GM12864 (cell line): Measurements from ENCODE around the gene VPS45.
"Not testable (repeated sequence)": the region's sequence is repeated elsewhere in the genome, so short reads cannot be mapped to it uniquely, and the experiment has no call there.

ENCODE experiments used
- DNase-seq: peaks from one replicate; pipeline ENCODE4 v3.0.0-alpha.2; 2011; ENCODE audit warnings: low read depth
- H3K4me3 ChIP-seq: 2 replicates; pipeline ENCODE4 v1.5.1; 2011; ENCODE audit warnings: mild to moderate bottlenecking, low read depth, low read length, control low read depth
- TF ChIP-seq, protein P1 (sequence below): IDR thresholded peaks from 2 replicates; pipeline ENCODE4 v1.5.1; 2011; ENCODE audit warnings: low read depth, mild to moderate bottlenecking, moderate library complexity, low read length, control low read depth, inconsistent platforms; ENCODE audit errors: missing control alignments

Gene VPS45

DNA sequence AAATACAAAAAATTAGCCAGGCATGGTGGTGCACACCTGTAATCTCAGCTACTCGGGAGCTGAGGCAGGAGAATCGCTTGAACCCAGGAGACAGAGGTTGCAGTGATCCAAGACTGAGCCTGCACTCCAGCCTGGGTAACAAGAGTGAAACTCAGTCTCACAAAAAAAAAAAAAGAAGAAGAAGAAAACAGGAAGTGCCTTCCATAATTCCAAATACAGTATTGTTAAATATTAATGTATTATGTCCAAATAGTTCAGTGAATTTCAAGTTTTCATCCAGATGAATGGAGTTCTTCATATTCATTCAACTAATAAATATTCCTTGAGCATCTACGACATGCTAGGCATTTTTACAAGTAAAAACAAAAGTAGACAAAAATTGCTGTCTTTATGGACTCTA is 115.5 kb downstream of the VPS45 start:
- H3K4me3 ChIP-seq: no peak overlapping the region
- no peak for DNase-seq
- TF ChIP-seq, protein P1, sequence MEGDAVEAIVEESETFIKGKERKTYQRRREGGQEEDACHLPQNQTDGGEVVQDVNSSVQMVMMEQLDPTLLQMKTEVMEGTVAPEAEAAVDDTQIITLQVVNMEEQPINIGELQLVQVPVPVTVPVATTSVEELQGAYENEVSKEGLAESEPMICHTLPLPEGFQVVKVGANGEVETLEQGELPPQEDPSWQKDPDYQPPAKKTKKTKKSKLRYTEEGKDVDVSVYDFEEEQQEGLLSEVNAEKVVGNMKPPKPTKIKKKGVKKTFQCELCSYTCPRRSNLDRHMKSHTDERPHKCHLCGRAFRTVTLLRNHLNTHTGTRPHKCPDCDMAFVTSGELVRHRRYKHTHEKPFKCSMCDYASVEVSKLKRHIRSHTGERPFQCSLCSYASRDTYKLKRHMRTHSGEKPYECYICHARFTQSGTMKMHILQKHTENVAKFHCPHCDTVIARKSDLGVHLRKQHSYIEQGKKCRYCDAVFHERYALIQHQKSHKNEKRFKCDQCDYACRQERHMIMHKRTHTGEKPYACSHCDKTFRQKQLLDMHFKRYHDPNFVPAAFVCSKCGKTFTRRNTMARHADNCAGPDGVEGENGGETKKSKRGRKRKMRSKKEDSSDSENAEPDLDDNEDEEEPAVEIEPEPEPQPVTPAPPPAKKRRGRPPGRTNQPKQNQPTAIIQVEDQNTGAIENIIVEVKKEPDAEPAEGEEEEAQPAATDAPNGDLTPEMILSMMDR: no peak

DNA sequence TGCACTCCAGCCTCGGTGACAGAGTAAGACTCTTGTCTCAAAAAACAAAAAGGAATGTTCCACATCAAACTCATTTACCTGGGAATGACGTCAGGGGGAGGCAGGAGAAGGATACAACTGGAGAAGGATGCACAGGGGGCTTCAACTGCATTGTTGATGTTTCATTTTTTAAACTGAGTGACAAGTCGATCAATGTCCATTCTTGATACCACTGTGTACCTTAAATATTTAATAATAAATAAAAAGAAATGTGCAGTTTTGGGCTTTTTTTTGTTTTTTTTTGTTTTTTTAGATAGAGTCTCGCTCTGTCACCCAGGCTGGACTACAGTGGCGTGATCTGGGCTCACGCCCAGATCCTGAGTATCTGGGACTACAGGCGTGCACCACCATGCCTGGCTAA is 117.9 kb downstream of the VPS45 start:
- no peak for DNase-seq
- no peak overlapping the region for H3K4me3 ChIP-seq
- TF ChIP-seq, protein P1: no peak

DNA sequence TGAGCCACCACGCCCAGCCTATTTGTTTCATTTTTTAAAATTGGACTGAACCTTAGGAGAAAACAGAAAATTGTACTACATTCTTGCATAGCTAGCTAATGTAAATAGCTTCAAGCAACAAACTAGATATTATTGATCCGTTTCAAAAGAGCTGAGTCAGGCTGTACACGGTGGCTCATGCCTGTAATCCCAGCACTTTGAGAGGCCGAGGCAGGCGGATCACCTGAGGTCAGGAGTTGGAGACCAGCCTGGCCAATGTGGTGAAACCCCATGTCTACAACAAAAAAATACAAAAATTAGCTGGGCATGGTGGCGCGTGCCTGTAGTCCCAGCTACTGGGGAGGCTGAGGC is 118.8 kb downstream of the VPS45 start:
- H3K4me3 ChIP-seq, DNase-seq: not testable (repeated sequence)

DNA sequence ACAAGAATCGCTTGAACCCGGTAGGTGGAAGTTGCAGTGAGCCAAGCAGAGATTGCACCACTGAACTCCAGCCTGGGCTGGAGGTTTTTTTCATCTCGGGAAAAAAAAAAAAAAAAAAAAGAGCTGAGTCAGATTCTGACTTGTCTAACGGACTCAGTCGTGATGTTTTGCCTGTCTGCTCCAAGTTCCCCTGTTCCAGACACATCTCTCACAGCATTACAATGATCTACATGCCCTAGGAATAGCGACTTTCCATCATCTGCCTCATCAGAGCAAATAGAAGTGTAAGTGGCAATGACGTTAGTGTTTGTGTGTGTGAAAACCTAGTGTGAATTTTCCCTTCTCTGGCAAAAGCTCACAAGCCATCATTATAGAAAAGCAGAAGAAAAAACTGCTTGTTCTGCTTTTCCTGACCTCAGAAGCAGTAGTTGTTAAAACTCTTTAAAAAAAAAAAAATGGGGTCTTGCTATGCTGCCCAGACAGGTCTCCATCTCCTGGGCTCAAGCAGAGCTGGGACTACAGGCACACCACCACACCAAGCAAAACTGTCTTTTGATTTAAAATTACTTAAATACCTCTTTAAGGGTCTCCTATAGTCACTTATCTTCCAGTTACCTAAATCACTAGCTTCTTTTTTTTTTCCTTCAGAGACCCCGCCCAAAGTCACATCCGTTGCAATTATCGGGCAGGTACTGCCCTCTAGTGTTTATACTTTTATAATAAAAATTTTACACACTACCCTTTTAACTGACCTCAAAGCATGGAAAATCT is 119.4 kb downstream of the VPS45 start:
- TF ChIP-seq, protein P1: no peak
- no peak overlapping the region for H3K4me3 ChIP-seq
- no peak for DNase-seq

DNA sequence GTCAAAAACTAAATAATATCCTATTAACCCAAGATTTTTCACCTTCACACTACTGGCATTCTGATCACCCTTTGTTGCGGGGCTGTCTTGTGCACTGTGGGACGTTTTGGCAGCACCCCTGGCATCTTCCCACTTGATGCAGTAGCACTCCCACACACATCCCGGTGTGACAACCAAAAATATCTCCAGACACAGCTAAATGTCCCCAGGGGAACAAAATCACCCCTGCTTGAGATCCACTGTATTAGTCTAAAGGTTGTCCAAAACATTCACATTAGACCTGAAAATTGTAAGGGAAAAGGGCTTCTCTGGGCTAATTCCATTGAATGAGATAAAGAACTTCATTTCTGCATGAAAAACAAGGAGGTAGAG is 120.0 kb downstream of the VPS45 start:
- TF ChIP-seq, protein P1: no peak
- DNase-seq: no peak
- no peak overlapping the region for H3K4me3 ChIP-seq

DNA sequence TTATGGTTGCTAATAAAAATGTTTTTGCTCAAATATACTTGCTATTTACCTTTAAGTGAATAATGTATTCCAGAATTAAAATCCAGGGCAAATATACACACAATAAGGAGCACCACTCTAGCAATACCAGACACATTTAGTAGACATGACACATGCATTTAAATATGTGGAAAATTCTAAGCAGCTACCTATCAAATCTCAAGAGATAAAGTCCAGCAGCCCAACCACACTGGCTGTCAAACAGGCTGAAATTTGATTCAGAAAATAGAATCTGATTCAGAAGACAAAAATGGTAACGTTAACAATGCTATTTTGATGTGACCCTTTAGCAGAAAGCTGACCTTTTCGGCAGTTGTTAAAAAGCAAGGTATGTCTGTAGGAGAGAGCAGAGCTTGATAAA is 124.4 kb downstream of the VPS45 start:
- TF ChIP-seq, protein P1: no peak
- DNase-seq: no peak
- H3K4me3 ChIP-seq: no peak overlapping the region

DNA sequence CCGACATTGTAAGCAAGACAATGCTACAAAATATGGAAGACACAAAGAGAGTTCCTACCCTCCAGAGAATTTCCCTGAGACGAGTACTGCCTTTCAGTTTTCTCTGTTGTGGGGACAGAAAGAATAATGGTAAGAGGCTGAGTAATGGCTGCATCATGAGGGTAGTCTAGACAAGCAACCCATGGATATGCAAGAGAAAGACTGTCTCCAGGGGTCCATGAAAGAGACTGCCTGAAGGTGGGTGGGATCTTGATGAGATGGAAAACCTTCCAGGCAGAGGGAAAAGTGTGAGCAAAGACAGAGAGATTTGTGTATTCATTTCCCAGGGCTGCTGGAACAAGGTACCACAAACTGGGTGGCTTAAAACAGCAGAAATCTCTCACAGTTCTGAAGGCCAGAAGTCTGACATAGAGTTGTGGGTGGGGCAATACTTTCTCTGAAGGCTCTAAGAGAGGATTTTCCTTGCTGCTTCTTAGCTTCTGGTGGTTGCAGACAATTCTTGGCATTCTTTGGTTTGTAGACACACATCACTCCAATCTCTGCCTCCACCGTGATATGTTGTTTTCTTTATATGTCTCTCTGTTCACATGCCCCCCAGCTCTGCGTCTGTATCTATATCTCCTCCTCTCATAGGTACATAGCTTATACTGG is 126.9 kb downstream of the VPS45 start:
- TF ChIP-seq, protein P1: no peak
- DNase-seq: no peak

More for the DNA sequence above, 126.9 kb downstream of the VPS45 start:
- H3K4me3 ChIP-seq: no peak overlapping the region
